PFSK-1 (cell line): ENCODE measurements around the gene RAB40A.

Experiments used
- FOXP2 ChIP-seq: optimal IDR thresholded peaks from 2 replicates; pipeline ENCODE3; 2011; ENCODE audit warnings: borderline replicate concordance, control low read depth, inconsistent platforms; ENCODE audit not compliant: insufficient read depth; ENCODE audit errors: extremely low read length, extremely low read depth
- POLR2AphosphoS5 ChIP-seq: IDR thresholded peaks from 2 replicates; pipeline ENCODE4 v1.6.1; 2012; ENCODE audit warnings: low read depth, mild to moderate bottlenecking, control low read depth, low read length, moderate library complexity
- REST ChIP-seq, 2 experiments: IDR thresholded peaks; 2 replicates each; pipeline versions ENCODE4 v1.6.1 to v1.8.0; 2011 to 2012; ENCODE audit warnings: low read depth in 2 of 2, low read length in 2 of 2, control low read depth in 1 of 2, inconsistent platforms in 1 of 2, mild to moderate bottlenecking in 1 of 2, moderate library complexity in 1 of 2; ENCODE audit not compliant: insufficient read depth in 1 of 2
- SIN3A ChIP-seq: IDR thresholded peaks from 2 replicates; pipeline ENCODE4 v1.6.1; 2012; ENCODE audit warnings: mild to moderate bottlenecking, low read length, moderate library complexity, borderline replicate concordance; ENCODE audit not compliant: insufficient read depth
- TAF1 ChIP-seq: IDR thresholded peaks from 2 replicates; pipeline ENCODE4 v1.6.1; 2012; ENCODE audit warnings: low read length, control low read depth, borderline replicate concordance; ENCODE audit not compliant: insufficient read depth

DNA sequence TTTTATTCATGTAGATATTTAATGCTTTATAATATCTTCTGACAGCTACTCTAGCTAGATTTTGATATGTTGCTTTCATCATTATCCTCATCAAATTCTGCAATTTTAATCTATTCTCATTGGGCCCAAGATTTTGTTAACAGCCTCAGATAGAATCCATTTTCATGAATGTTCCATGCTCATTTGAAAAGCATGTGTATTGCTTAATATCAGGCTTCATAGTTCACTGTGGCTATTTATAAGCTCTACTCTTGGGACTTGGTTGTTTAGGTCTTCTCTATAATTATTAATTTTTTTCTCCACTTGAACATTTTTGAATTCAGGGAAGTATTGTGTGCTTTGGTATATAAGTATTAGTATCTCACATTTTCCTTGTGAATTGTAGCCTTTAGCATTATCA lies 41.8 kb downstream of the RAB40A start:
- TF ChIP-seq POLR2AphosphoS5 (no peak), SIN3A (no peak), REST (IDR thresholded peaks at IDR 0.05; ENCODE audit: insufficient read depth in 1 of 2, low read depth in 2 of 2, low read length in 2 of 2) (no peak), TAF1 (no peak), FOXP2 (no peak)
